NCI-H345 treated with DMSO at 0.1 percent for 48 hours (cell line): ENCODE data around the gene UNC5A.

Experiments
- DNase-seq: peaks from one replicate; lab custom pipeline; 2025; ENCODE audit not compliant: unreplicated experiment; lab: John Stamatoyannopoulos, UW

The UNC5A gene

GRCh38 chr5:176844706-176845391 lies 34.5 kb downstream of the UNC5A start:
- peak; percentile 67 for DNase-seq

- no peak for DNase-seq
Observed at GRCh38 chr5:176845392-176845713, 35.0 kb downstream of the UNC5A start.

DNA sequence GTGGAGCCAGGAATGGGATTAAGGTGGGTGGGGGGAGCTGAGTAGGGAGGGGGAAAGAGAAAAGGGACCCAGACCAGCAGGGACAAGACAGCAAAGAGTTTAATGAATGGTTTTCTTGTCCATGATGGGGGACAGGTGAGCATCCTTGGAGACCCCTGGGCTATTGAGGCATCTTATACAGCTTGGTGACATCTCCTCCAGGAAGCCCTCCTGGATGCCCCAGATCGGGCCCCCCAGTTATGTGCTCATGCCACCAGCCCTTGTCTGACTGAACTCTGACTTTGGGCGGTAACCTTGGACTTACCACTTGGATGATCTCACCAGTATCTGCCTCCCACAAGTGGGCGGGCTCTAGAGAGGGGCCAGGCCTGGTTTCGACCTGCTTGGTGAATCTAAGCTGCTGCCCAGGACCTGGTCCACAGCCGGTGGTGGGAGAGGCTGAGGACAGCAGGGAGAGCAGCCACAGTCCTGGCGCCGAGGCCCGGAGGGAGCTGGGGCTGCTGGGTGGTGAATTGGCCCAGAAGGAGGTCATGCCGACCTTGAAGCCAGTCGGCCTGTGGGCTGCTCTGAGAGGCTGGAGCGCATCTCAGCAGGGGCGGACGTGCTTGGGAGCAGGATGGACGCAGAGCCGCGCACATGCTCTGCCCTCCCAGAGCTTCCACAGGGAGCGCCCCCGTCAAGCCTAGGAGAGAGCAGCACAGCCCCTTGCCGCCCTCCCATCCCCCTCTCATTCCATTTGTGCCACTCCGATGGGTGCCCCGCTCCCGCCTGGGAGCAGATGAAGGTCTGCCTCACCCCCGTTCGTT lies 36.2 kb downstream of the UNC5A start:
- no peak for DNase-seq

DNA sequence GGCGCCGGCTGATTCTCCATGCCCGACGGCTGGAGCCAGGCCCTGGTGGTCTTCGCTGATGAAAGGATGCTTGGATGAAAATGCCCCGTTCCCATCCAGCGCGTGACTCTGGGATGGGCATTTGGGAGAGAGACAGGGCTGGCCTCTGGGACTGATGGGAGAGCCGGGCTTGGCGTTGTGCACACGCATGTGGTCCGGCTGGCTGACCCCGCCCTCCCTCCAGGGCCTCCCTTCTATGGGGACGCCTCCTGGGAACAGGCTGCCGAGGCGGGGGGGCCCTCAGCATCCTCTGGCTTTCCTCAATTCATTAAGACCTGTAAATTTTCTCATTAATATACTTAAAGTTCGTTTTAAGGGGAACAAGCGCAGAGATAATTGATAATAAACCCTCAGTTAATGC lies 36.8 kb downstream of the UNC5A start:
- DNase-seq: no peak

DNA sequence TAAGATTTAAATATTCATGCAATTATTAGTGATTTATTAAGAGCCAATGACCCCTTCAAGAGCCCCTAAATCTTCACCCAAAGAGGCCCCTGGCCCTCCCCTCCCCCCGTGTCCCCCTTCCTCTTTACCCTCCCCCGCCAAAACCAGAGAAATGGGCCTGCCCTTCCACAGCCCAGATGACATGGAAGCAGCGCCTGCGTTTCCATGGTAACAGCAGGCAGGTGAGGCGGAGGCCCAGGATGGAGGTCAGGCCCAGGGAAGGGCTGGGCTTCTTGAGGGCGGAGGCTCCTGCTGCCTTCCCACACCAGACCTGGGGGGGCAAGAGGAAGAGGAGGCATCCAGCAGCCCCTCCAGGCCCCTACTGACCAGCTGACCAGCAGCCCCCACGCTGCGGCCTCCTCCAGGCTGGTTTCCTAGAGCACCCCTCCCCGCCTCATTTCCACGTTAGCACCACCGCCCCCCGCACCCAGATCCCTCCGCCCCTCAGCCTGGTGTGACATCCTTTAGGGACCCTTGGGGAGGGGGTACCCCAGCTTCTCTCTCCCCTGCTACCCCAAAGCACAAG lies 37.4 kb downstream of the UNC5A start:
- no peak for DNase-seq

- DNase-seq: no peak
Observed at GRCh38 chr5:176848651-176849050, 38.3 kb downstream of the UNC5A start.

DNA sequence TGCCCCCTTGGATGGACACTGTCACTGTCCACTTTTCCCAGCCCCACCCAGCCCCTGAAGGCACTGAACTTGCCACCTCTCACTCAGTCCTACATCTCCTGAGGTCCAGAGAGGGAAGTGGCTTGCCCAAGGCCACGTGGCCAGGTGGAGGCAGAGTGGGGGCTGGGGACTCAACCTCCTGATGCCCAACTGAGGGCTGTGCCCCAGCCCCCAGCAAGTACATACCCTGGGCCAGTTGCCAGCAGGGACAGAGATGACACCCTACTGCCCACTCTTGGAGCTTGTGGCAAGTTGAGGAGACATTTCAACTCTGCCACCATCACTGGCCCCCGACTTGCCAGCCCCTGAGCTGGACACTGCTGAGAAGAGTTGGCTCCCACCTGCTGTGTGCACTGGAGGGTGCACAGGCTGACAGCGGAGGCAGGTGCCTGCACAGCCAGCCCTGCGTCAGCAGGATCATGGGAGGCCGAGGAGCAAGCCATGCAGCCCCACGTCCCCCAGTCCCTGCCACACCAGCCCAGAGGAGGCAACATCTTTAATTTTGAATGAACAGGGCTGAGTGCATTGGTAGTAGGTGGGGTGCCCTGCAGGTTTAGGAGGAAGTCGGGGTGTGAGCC lies 39.4 kb downstream of the UNC5A start:
- DNase-seq: no peak

DNA sequence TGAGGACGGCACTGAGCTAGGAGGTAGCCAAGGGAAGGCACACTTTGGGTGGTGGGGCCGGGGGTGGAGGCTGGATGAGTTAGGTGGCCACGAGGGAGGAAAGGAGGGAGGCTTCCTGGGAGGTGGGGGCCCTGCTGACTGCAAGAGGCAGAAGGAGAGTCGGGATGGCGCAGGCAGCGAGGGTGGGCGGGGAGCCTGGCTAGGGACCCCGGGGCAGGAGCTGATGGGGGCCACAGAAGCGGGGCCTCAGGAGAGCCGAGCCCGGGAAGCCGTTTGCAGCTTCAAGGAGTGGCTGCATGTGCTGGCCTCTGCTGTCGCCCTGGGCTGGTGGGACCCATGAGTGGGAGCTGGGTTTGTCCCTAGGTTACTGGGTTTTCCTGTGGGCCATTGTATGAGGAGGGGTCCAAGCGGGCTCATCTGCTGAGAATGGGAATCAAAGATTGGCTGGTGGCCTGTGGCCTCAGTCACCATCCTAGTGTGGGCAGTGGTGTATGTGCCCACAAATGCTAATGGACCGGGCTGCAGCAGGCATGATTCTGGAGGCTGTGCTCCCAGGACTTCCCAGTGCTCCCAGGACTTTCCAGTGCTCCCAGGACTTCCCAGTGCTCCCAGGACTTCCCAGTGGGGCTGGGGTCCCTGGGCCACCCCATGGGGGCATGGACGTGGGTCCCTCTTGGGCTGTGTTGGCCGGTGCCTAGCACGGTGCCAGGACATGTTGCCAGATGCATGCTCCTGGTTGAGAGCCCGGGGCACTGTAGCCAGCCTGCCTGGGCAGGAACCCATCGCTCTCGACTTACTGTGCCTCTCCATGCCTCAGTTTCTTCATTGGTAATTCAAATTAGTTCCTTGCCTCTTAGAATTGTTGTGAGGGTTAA lies 40.2 kb downstream of the UNC5A start:
- no peak for DNase-seq

DNA sequence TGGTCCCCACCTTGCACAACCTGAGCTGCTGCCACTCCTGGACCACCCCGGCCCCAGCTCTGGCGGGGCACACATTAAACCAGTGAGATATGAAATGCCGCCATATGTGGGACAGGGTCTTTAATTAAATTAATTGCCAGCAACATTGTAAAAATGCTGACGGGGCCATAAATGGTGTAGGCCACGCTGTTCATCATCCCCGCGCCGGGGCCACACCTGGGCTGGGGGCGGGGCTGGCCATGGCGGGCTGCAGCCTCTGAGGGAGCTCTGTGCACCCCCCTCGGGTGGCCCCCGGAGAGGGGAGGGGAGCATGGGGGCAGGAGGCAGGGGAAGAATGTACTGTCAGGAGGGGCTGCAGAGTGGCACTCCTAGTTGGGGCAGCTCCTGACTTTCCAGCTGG lies 41.0 kb downstream of the UNC5A start:
- DNase-seq: no peak

- DNase-seq: peak; percentile 13
Observed at GRCh38 chr5:176851871-176852658, 41.7 kb downstream of the UNC5A start.

GRCh38 chr5:176853151-176853778 lies 42.9 kb downstream of the UNC5A start:
- DNase-seq: no peak

DNA sequence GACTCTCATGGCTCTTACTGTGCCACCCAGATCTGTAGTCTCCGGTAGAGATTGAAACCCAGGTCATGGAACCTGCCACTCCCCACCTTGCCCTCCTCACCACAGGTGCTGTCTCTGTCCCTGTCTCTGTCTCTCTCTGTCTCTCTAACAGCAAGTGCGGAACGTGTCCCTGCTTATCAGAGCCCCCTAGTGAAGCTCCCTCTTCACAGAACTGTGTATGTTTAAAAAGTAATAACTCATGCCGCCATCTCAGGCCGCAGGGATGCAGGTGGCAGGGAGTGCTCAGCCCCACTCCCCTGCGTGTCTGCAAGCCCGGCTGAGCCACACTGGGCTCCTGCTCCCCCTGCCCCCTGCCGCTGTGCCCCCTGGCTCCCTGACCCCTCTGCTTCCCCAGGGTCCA lies 43.8 kb downstream of the UNC5A start:
- DNase-seq: no peak

GRCh38 chr5:176855598-176855997 lies 45.2 kb downstream of the UNC5A start:
- no peak for DNase-seq

GRCh38 chr5:176856746-176857145 lies 46.4 kb downstream of the UNC5A start:
- DNase-seq: peak; percentile 48

DNA sequence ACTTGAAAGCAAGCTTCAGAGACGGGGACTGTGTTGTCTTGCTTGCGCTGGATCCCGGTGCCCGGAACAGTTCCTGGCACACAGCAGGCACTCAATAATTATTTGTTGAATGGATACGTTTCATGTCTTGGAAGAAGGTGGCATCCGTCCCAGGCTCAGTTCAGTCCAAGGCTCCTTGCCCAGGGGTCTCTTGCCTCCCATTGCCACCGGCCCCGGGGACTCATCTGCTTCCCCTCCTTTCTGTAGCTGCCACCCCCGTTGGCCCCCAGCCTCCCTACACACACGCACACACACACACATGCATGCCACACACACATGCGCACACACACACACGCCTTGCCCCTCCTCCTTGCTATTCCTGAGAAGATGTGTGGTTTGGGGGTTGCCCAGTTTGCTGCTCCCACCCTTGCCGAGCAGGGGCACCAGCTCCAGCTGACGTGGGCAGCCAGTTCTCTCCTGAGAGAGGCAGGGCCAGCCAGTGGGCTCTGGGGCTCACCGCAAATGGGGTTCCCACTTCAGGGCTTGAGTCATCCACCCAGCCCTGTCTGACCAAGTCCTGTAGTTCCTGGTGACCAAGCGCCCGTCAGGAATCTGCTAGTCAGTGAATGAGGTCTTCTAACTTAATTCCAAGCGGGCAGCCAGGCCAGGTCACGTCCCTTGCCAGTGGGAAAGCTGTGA lies 47.0 kb downstream of the UNC5A start:
- DNase-seq: no peak

- no peak for DNase-seq
Observed at GRCh38 chr5:176857894-176858273, 47.5 kb downstream of the UNC5A start.

GRCh38 chr5:176859916-176860315 lies 49.6 kb downstream of the UNC5A start:
- peak; percentile 63 for DNase-seq

GRCh38 chr5:176860381-176860780 lies 50.0 kb downstream of the UNC5A start:
- DNase-seq: no peak

DNA sequence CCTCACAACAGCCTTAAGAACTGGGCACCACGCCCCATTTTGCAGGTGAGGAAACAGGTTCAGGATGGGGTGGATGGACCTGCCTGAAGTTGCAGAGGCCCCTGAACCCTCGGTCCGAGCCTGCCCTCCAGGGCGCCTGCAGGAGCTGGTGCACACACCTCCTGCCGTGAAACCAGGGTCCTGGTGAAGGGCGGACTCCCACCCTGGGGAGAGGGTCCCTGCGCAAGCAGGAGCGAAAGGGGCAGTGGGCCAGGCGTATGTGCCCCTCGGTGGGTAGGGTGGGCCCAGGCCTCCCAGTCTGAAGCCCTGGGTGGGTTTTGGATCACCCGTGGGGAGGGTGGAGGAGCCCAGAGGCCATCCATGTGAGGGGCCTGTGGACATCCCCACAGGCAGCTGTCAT lies 50.9 kb downstream of the UNC5A start:
- no peak for DNase-seq
